ENCODE data around the gene PPP4C.

The PPP4C gene

GRCh38 chr16:30082545-30083090 lies 6.8 kb downstream of the PPP4C start:
- DNase-seq (ENCODE audit: low read depth): no peak

GRCh38 chr16:30083216-30084055 lies 7.6 kb downstream of the PPP4C start:
- no peak for DNase-seq (ENCODE audit: low read depth)

GRCh38 chr16:30084096-30084815 lies 8.5 kb downstream of the PPP4C start:
- DNase-seq (ENCODE audit: low read depth): no peak

GRCh38 chr16:30084816-30085159 lies 9.0 kb downstream of the PPP4C start:
- DNase-seq (ENCODE audit: low read depth): no peak

GRCh38 chr16:30085247-30085646 lies 9.5 kb downstream of the PPP4C start:
- DNase-seq (ENCODE audit: low read depth): no peak

GRCh38 chr16:30085820-30086219 lies 10.0 kb downstream of the PPP4C start:
- DNase-seq (ENCODE audit: low read depth): no peak

GRCh38 chr16:30086291-30087140 lies 10.7 kb downstream of the PPP4C start:
- no peak for DNase-seq (ENCODE audit: low read depth)

GRCh38 chr16:30087181-30087898 lies 11.5 kb downstream of the PPP4C start:
- DNase-seq (ENCODE audit: low read depth): no peak

- DNase-seq (ENCODE audit: low read depth): no peak
These were observed 12.5 kb downstream of the PPP4C start for GRCh38 chr16:30088237-30088831.

- no peak for DNase-seq (ENCODE audit: low read depth)
These were observed 13.2 kb downstream of the PPP4C start for GRCh38 chr16:30088832-30089624.

GRCh38 chr16:30090610-30091331 lies 15.0 kb downstream of the PPP4C start:
- DNase-seq (ENCODE audit: low read depth): no peak

GRCh38 chr16:30091474-30092372 lies 15.9 kb downstream of the PPP4C start, which contains the start of gene TBX6:
Gene TBX6, minus strand, starts transcription at chr16:30091924. Its CDS starts 731 bp downstream, at chr16:30091193.
- peak; percentile 90 for DNase-seq (ENCODE audit: low read depth)

GRCh38 chr16:30092373-30093010 lies 16.7 kb downstream of the PPP4C start:
- DNase-seq (ENCODE audit: low read depth): peak; percentile 69

- DNase-seq (ENCODE audit: low read depth): no peak
These were observed 18.9 kb downstream of the PPP4C start for GRCh38 chr16:30094541-30095165.

- DNase-seq (ENCODE audit: low read depth): no peak
These were observed 19.6 kb downstream of the PPP4C start for GRCh38 chr16:30095166-30096078.

GRCh38 chr16:30096105-30096861 lies 20.5 kb downstream of the PPP4C start, which contains the start of gene YPEL3:
Gene YPEL3, minus strand, starts transcription at chr16:30096213. Its CDS starts 731 bp downstream, at chr16:30095482.
- DNase-seq (ENCODE audit: low read depth): peak; percentile 91

Measured in iris pigment epithelial cell (primary cell).